ENCODE measurements around the gene TSKU.
"Not testable (repeated sequence)": the region's sequence is repeated elsewhere in the genome, so short reads cannot be mapped to it uniquely, and the experiment has no call there.

The TSKU gene

GRCh38 chr11:76827005-76827404, 43.8 kb downstream of the TSKU start:
- DNase-seq: not testable (repeated sequence)

- DNase-seq: no peak
Measured at GRCh38 chr11:76830639-76831327, 47.6 kb downstream of the TSKU start.

DNA sequence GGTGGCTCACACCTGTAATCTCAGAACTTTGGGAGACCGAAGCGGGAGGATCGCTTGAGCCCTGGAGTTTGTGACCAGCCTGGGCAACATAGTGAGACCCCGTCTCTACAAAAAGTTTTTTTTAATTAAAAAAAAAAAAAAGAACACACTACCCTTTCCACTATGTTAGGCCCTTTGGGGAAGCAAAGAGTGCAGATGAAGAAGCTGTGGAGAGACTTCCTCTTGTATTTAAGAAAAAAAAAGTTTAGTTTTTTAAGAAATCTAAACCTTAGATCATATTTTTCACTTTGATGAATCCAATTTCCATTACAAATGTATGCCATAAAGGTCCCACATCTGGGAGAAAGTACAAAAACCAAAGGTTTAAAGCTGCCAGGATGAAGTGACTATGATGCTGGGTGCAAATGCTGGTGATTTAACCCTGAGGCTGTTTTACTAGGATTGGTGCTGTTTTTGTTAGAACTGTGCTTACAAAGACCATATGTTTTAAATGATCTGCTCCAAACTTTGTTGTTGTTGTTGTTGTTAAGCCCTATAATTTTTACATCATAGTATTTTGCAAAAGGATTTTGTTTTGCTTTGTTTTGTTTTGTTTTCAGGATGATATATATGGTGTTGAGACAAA, 48.6 kb downstream of the TSKU start:
- DNase-seq: no peak

GRCh38 chr11:76832361-76832760, 49.2 kb downstream of the TSKU start:
- DNase-seq: no peak

DNA sequence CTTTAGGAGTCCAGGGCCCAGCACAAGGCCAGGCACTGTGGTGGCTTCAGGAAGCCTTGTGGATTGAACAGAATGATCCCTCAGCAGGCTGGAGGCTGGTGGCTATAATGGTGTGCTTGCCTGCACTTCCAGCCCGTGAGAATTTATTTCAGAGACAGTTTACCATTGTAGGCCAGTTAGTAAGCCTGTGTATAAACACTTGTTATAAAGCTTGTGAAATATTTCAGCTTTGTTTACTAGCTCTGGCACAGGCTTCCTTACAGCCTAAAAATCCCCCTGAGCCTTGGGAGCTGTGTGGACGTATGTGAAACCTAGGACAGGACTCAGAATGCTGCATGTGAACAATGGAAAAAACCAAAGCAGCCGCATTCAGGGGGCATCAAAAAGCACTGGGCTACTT, 51.0 kb downstream of the TSKU start:
- no peak for DNase-seq

GRCh38 chr11:76835036-76835435, 51.9 kb downstream of the TSKU start:
- no peak for DNase-seq

GRCh38 chr11:76835928-76836612, 52.9 kb downstream of the TSKU start:
- no peak for DNase-seq

DNA sequence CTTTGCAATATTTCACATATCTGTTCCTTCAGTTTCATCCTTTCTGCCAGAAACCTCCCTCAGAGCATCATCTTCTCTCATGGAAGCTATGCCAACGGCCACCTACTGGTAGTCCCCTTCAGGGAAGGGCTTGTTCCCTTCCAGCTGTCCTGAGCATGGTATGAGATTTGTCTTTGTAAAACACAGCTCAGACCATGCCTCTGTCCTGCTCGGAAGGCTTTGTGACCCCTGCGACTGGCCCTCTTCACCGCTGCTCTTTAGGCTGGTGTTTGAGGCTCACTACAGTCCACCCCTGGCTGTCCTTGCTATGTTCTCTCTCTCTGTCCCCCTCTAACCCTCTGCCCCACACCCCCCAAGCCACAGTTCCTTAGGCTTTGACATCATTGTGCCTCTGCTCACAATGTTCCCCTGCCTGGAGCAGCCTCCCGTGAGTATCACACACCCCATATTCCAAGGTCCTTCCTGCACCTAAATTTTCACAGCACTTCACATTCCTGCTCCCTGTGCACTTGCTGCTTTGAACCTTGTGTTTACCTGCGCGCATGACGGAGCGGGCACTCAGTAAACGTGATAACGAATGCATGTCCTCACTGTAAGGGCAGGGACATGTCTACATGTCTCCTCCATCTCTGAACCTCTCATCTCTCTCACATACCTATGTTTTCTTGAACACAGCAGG, 53.6 kb downstream of the TSKU start:
- DNase-seq: no peak

DNA sequence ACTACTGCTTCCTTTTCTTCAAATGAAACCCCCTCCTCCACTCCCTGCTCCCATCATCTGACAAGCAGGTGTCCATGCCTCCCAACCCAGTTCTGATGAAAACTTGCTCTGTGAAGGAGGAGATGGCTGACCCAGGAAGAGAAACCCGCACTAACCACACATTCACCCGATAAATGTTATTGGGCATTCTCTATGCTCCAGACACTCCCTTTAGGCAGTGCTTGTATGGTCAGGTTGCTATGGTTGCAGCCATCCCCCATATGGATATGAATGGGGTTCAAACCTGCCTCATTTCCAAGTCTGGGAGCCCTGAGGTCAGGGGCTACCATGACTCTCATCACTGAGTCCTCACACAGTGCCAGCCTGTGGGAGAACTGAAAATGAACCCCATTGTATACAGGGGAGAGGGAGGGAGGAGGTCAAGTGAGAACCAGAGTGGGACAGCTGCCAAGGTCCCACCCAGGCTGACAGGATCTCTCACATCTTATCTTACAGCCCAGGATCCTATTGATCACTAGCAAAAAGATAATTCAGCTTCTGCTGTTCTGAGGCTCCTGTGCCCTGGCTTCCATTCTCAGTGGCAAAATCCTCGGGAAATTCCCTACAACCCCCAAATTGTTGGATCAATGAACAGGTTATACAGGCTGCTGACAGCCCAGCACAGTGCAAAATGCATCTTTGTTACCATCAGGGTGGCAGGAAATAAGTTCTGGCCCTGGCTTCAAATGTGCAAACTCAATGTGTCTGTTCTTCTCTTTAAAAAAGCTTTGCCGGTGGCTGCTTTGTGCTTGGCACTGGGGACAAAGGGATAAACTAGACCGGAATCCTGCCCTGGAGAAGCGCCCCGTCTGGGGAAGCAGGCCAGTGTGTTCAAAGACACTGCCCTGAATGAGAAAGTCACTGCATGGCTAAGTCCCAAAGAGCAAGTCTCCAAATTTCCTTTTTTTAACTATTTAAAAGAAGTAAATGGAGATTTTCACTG, 54.8 kb downstream of the TSKU start:
- DNase-seq: no peak

GRCh38 chr11:76838678-76839068, 55.5 kb downstream of the TSKU start:
- DNase-seq: no peak

GRCh38 chr11:76839311-76839710, 56.2 kb downstream of the TSKU start:
- DNase-seq: no peak

DNA sequence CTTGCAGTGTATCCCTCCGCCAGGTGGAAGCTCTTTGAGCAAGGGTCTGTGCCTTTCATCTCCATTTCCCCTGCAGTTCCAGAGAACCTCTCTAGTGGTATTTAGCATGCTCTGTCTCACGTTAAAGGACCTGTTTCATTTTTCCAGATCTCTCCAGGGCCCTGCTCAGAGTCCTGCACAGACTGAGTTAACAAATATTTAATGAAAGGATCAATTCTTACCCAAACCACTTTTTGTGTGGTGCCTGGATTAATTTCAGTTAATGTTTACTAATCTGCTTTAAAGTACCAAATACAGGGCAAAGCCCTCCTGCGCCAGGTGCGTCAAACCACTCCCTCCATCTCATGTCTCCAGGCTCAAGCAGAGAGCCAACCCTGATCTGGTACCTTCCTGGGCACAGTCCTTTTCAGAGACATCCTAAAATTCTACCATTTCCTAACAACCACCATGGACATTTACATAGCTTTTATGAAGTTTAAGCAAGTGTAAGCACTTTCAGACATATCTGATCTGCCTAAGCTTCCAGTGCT, 58.8 kb downstream of the TSKU start:
- DNase-seq: no peak

DNA sequence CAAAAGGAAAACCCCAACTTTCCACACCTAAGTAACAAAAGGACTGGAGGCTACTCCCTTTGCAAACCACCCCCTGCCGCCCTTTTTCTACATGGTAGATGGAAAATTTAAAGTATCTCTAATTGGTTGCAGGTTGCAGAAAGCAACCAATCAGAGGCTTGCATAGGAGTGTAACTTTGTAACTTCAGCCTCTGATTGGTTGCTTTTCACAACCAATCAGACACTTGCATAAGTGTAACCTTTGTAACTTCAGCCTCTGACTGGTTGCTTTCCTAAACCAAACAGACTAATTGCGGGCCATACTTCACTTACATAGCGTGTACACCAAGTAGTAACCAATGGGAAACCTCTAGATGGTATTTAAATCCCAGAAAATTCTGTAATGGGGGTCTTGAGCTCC, 60.8 kb downstream of the TSKU start:
- DNase-seq: no peak

DNA sequence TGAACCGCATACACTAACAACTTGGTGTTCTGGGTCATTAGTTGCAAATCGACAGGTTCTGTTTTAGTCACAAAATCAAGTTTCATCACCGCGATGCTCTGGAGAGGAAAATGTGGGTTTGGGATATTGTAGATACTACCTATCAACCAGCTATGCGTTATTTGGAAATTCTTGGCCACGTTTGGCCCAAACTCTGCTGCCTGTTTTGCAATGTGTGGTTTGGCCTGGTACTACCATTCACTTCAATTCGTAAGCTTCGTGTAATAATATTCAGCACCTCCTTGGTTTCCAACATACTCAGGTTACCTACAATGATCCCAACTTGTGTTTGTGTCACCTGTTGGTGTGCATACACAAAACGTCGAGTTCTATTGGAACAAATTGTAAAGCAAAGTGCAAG, 61.4 kb downstream of the TSKU start:
- no peak for DNase-seq

- DNase-seq: no peak
Measured at GRCh38 chr11:76845069-76845468, 61.9 kb downstream of the TSKU start.

GRCh38 chr11:76846441-76846840, 63.3 kb downstream of the TSKU start:
- no peak for DNase-seq
